OCI-LY3 (cell line): ENCODE results near the gene MLNR.

Source experiments
- H2AFZ ChIP-seq: fragments of 200-600, 300-600 bp; shearing (Covaris generic); 2 replicates; pipeline ENCODE4 v1.6.0; 2014; ENCODE audit warnings: antibody characterized with exemption, low read depth, low read length
- H3K27ac ChIP-seq: fragments of 200-600, 300-600 bp; sonication (generic); 2 replicates; pipeline ENCODE4 v1.5.1; 2014; ENCODE audit warnings: mild to moderate bottlenecking, low read length, moderate library complexity, mixed read lengths
- H3K27me3 ChIP-seq: fragments of 200-600, 300-600 bp; sonication (generic); 2 replicates; pipeline ENCODE4 v1.6.1; 2014; ENCODE audit warnings: low read depth, low read length, mixed read lengths
- H3K36me3 ChIP-seq: fragments of 200-600, 300-600 bp; sonication (generic); replicated peaks from 2 replicates; pipeline ENCODE3; 2014; ENCODE audit warnings: low read depth, low read length, mixed read lengths
- H3K4me1 ChIP-seq: fragments of 300-600, 200-600 bp; sonication (generic); 2 replicates; pipeline ENCODE4 v1.6.1; 2014; ENCODE audit warnings: low read length, mixed read lengths
- H3K4me2 ChIP-seq: fragments of 200-600, 300-600 bp; sonication (generic); 2 replicates; pipeline ENCODE4 v1.6.1; 2014; ENCODE audit warnings: low read length, mixed read lengths
- H3K4me3 ChIP-seq: fragments of 300-600, 200-600 bp; sonication (generic); 2 replicates; pipeline ENCODE4 v1.5.1; 2014; ENCODE audit warnings: antibody characterized with exemption, mild to moderate bottlenecking, low read length, moderate library complexity
- H3K79me2 ChIP-seq: fragments of 300-600, 200-600 bp; shearing (Covaris generic); 2 replicates; pipeline ENCODE4 v1.6.1; 2014; ENCODE audit warnings: mild to moderate bottlenecking, low read length, mixed read lengths
- H3K9ac ChIP-seq: fragments of 300-600, 200-600 bp; shearing (Covaris generic); 2 replicates; pipeline ENCODE4 v1.6.0; 2014; ENCODE audit warnings: mild to moderate bottlenecking, low read length, moderate library complexity
- H3K9me3 ChIP-seq: fragments of 200-600, 300-600 bp; shearing (Covaris generic); 2 replicates; pipeline ENCODE4 v1.6.1; 2014; ENCODE audit warnings: low read length, mixed read lengths; ENCODE audit not compliant: insufficient read depth
- H4K20me1 ChIP-seq: fragments of 200-600, 300-600 bp; sonication (generic); 2 replicates; pipeline ENCODE4 v1.6.1; 2016; ENCODE audit warnings: low read length, mixed read lengths; ENCODE audit not compliant: insufficient read depth
- EZH2phosphoT487 ChIP-seq: fragments of 200-600 bp; shearing (Covaris generic); IDR thresholded peaks from 2 replicates; pipeline ENCODE4 v1.6.1; 2018; ENCODE audit warnings: antibody characterized with exemption, mixed run types, low read depth
- TF ChIP-seq, protein P1 (sequence below): fragments of 200-600, 300-600 bp; sonication (generic); IDR thresholded peaks from 2 replicates; pipeline ENCODE4 v1.5.1; 2014; ENCODE audit warnings: antibody characterized with exemption, low read length, low read depth

Gene MLNR

DNA sequence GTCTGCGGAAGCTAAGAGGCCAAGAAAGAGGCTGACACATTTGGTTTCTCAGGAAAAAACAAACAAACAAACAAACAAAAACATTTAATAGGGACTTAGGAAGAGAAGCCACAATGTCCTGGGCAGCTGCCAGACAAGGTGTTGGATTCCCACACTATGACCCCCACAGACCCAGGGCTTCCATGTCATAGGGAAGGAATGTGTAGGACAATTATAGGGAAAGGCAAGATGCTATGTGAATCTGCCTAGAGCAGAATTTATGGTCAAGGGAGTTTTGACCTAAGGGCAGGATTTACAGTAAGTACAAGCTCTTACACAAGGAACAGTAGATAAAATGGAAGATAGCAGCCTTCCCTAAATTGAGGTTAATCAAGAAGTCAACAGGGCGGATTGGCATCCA, 18.5 kb downstream of the MLNR start:
- no peak for TF ChIP-seq EZH2phosphoT487
- TF ChIP-seq, protein P1, sequence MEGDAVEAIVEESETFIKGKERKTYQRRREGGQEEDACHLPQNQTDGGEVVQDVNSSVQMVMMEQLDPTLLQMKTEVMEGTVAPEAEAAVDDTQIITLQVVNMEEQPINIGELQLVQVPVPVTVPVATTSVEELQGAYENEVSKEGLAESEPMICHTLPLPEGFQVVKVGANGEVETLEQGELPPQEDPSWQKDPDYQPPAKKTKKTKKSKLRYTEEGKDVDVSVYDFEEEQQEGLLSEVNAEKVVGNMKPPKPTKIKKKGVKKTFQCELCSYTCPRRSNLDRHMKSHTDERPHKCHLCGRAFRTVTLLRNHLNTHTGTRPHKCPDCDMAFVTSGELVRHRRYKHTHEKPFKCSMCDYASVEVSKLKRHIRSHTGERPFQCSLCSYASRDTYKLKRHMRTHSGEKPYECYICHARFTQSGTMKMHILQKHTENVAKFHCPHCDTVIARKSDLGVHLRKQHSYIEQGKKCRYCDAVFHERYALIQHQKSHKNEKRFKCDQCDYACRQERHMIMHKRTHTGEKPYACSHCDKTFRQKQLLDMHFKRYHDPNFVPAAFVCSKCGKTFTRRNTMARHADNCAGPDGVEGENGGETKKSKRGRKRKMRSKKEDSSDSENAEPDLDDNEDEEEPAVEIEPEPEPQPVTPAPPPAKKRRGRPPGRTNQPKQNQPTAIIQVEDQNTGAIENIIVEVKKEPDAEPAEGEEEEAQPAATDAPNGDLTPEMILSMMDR, result no peak
- H3K4me3 ChIP-seq, result no peak overlapping the region

DNA sequence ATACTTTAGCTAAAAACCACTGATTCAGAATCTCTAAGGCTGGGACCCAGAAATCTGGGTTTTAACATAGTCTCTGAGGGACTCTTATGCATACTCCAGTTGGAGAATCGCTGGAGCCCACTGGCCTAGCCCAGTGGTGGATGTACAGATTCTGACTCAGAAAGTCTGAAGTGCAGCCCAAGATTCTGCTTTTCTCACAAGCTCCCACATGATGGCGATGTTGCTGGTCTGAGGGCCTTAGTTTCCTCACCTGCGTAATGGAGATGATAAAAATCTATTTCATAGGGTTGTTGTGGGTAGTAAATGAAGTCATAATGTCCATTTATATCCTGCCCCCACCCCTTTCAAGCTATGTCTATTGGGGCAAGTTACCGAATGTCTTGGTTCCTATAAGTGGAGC, 19.9 kb downstream of the MLNR start:
- Histone ChIP-seq H4K20me1 (no peaks in the 10 kb centered on the region), H3K9ac (no peak overlapping the region), H3K9me3 (no peaks in the 10 kb centered on the region), H3K27ac (no peak overlapping the region), H3K4me2 (no peak overlapping the region), H3K4me3 (no peak overlapping the region), H3K4me1 (no peaks in the 10 kb centered on the region), H3K36me3 (no peaks in the 10 kb centered on the region), H3K79me2 (no peaks in the 10 kb centered on the region), H3K27me3 (peaks cover 18% of the 10 kb centered on the region), H2AFZ (0 out of 2 replicates have a peak overlapping the region, but pooled peaks have one; percentile 35)
- TF ChIP-seq EZH2phosphoT487, result no peak
- TF ChIP-seq, protein P1, result peak; percentile 77

More for the DNA sequence above, 18.5 kb downstream of the MLNR start:
- Histone ChIP-seq H3K4me1 (peaks cover 7% of the 10 kb centered on the region), H3K4me2 (no peak overlapping the region), H2AFZ (no peak overlapping the region), H3K79me2 (no peaks in the 10 kb centered on the region), H3K36me3 (no peaks in the 10 kb centered on the region), H3K27me3 (peaks cover 10% of the 10 kb centered on the region), H4K20me1 (no peaks in the 10 kb centered on the region), H3K27ac (no peak overlapping the region), H3K9ac (no peak overlapping the region), H3K9me3 (no peaks in the 10 kb centered on the region)

DNA sequence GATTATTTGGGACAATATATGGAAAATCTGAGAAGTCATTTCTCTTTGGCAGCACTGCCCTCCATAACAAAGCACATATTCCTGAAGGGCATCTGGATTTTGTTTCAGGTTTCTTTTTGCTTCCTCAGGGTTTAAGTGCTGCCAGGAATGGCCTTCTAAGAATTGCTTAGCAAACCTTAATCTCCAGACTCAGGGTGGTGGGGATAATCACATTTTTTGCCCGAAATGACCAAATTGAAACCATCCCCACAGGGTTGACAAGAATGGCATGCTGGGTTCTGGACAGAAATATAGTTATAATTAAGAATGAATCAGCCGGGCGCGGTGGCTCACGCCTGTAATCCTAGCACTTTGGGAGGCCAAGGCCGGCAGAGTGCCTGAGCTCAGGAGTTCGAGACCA, 21.2 kb downstream of the MLNR start:
- TF ChIP-seq, protein P1, result no peak
- TF ChIP-seq EZH2phosphoT487, result no peak
- Histone ChIP-seq H2AFZ (no peak overlapping the region), H3K27me3 (peaks cover 19% of the 10 kb centered on the region), H3K79me2 (no peaks in the 10 kb centered on the region), H3K4me2 (no peak overlapping the region), H3K9me3 (no peaks in the 10 kb centered on the region), H3K4me3 (no peak overlapping the region), H3K9ac (no peak overlapping the region), H3K27ac (no peak overlapping the region), H4K20me1 (no peaks in the 10 kb centered on the region), H3K4me1 (no peaks in the 10 kb centered on the region), H3K36me3 (no peaks in the 10 kb centered on the region)

DNA sequence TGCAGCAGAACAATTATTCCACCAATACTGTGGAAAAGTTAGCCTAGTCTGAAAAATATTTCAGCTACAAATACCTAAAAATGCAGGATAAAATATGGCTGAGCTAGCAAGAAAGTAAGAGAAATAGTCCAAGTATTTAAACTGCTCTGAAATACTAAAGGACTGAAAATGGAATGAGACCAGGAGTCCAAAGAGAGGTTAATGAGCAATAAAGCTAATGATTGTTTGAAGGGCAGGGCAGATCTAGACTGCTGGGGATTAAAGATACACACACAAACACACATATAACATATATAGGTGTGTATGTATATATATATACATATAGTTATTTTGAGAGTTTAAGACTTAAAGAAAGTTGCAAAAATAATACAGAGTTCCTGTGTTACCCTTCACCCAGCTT, 25.0 kb downstream of the MLNR start:
- H3K27me3 ChIP-seq, result peaks cover 19% of the 10 kb centered on the region
- peaks cover 9% of the 10 kb centered on the region; the same call in 1 of the 2 replicates for H3K4me1 ChIP-seq
- H3K9me3 ChIP-seq, result no peaks in the 10 kb centered on the region
- no peak overlapping the region for H3K27ac ChIP-seq
- no peaks in the 10 kb centered on the region for H3K36me3 ChIP-seq
- no peak overlapping the region for H3K4me2 ChIP-seq
- H3K9ac ChIP-seq, result no peak overlapping the region
- no peaks in the 10 kb centered on the region for H4K20me1 ChIP-seq
- TF ChIP-seq, protein P1, result no peak
- H2AFZ ChIP-seq, result no peak overlapping the region
- no peak overlapping the region for H3K4me3 ChIP-seq
- peaks cover 9% of the 10 kb centered on the region; the same call in 1 of the 2 replicates for H3K79me2 ChIP-seq
